OCI-LY3 (cell line): ENCODE data around the gene MEAK7.

ENCODE experiments used
- EZH2phosphoT487 ChIP-seq: fragments of 200-600 bp; shearing (Covaris generic); IDR thresholded peaks from 2 replicates; pipeline ENCODE4 v1.6.1; 2018; ENCODE audit warnings: antibody characterized with exemption, mixed run types, low read depth
- TF ChIP-seq, protein P1 (sequence below): fragments of 200-600, 300-600 bp; sonication (generic); IDR thresholded peaks from 2 replicates; pipeline ENCODE4 v1.5.1; 2014; ENCODE audit warnings: antibody characterized with exemption, low read length, low read depth

DNA sequence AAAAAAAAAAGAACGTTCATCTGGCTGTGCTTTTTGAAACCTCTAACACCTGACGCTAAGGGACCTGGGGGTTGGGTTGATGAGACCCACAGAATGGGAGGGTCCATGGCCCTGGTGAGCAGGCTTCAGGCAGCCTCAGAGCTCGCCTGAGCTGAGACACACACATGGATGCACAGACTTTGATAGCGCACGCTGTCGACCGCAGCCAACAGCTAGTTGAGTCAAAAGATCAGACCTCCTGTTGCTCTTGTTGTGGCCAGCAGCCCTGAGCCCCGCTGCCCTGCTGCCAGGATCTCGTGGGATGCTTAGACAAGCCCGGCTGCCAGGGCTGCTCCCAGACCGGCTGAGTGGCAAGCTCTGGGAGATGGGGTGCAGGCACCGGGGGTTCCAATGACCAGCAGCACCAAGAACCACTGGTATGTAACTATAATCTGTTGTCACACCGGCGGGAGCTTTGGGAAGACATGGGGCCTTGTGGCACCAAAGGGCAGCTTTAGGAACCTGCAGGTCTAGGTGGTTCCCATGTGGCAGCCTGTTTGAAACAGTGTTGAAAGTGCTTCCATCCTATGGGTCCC lies 20.0 kb upstream of the MEAK7 start:
- TF ChIP-seq, protein P1, sequence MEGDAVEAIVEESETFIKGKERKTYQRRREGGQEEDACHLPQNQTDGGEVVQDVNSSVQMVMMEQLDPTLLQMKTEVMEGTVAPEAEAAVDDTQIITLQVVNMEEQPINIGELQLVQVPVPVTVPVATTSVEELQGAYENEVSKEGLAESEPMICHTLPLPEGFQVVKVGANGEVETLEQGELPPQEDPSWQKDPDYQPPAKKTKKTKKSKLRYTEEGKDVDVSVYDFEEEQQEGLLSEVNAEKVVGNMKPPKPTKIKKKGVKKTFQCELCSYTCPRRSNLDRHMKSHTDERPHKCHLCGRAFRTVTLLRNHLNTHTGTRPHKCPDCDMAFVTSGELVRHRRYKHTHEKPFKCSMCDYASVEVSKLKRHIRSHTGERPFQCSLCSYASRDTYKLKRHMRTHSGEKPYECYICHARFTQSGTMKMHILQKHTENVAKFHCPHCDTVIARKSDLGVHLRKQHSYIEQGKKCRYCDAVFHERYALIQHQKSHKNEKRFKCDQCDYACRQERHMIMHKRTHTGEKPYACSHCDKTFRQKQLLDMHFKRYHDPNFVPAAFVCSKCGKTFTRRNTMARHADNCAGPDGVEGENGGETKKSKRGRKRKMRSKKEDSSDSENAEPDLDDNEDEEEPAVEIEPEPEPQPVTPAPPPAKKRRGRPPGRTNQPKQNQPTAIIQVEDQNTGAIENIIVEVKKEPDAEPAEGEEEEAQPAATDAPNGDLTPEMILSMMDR, result no peak
- TF ChIP-seq EZH2phosphoT487, result no peak
